ENCODE data around the gene NOTUM.

The NOTUM gene
- total RNA-seq: 0 to 0.63 (median 0.11) reads per million in 3 experiments

GRCh38 chr17:81961087-81961511 lies at the start of gene NOTUM:
TSS of gene NOTUM (minus strand) at chr17:81961187. CDS start at chr17:81960909, 278 bp downstream.
- no peak for DNase-seq

GRCh38 chr17:82009413-82009812 lies 48.4 kb upstream of the NOTUM start:
- DNase-seq: no peak

- DNase-seq: no peak
Observed at GRCh38 chr17:82008941-82009405, 48.0 kb upstream of the NOTUM start.

GRCh38 chr17:82008258-82008940 lies 47.4 kb upstream of the NOTUM start:
- no peak for DNase-seq

- no peak for DNase-seq
Observed at GRCh38 chr17:82007495-82008257, 46.7 kb upstream of the NOTUM start.

- no peak for DNase-seq
Observed at GRCh38 chr17:82007228-82007494, 46.2 kb upstream of the NOTUM start.

- DNase-seq: no peak
Observed at GRCh38 chr17:82006468-82007227, 45.7 kb upstream of the NOTUM start.

GRCh38 chr17:82005701-82006348 lies 44.8 kb upstream of the NOTUM start:
- no peak for DNase-seq

GRCh38 chr17:82004517-82005455 lies 43.8 kb upstream of the NOTUM start:
- DNase-seq: no peak

- DNase-seq: no peak
Observed at GRCh38 chr17:82003411-82004381, 42.7 kb upstream of the NOTUM start.

- no peak for DNase-seq
Observed at GRCh38 chr17:82001571-82002056, 40.6 kb upstream of the NOTUM start.

- no peak for DNase-seq
Observed at GRCh38 chr17:82000803-82001570, 40.0 kb upstream of the NOTUM start.

- no peak for DNase-seq
Observed at GRCh38 chr17:81999976-82000802, 39.2 kb upstream of the NOTUM start.

- no peak for DNase-seq
Observed at GRCh38 chr17:81999587-81999975, 38.6 kb upstream of the NOTUM start.

- DNase-seq: no peak
Observed at GRCh38 chr17:81998691-81999438, 37.9 kb upstream of the NOTUM start.

GRCh38 chr17:81998212-81998611 lies 37.2 kb upstream of the NOTUM start:
- DNase-seq: no peak

- no peak for DNase-seq
Observed at GRCh38 chr17:81996757-81997441, 35.9 kb upstream of the NOTUM start.
